Retinal pigment epithelial cell (primary cell): Measurements from ENCODE around the gene GRPEL1.
A peak's percentile ranks its signal among the peaks of the same experiment; 100 is the strongest.

Source experiments
- DNase-seq: peaks from one replicate; pipeline ENCODE4 v3.0.0-alpha.2; 2010; ENCODE audit warnings: low read depth
- H3K4me3 ChIP-seq: 2 replicates; pipeline ENCODE4 v1.5.1; 2011; ENCODE audit warnings: mild to moderate bottlenecking, low read length, control low read depth, moderate library complexity
- TF ChIP-seq, protein P1 (sequence below): conservative IDR thresholded peaks from 2 replicates; pipeline ENCODE4 v1.5.1; 2011; ENCODE audit warnings: low read depth, low read length, control low read depth, inconsistent platforms

The GRPEL1 gene

DNA sequence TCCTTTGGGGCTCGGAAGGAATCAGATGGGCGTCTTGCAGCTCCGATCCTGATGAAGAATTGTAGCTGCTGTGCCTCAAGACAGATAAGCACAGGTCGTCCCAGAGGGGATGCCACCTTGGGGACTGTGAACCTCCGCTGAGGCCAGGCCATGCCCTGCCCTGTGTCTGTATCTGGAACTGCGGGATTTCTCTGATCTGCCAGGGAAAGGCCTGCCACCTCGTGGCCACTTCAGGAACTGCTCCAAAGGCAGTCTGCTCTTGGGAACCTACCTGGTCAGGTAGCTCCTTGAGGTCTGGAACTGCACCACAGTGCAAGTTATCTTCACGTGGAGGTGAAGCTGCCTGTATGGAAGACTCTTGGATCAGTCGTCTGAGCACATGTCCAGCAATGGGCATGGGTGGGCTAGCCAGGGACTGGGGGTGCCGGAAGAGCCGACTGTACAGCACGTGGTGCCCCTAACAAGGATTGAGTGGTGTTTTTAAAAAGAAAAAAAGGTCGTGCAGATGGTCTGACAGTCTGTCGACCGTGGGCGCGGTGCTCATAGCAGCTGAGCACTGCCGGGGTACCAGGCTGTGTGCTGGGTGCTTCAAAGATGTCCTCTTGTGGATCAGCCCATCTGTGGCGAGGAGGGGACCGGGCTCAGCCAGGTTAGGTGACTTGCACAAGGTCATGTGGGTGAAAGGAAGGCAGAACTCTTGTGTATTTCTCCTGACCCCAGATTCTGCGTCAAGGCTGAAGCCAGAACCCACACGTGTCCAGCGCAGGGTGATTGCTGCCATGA is 3.1 kb upstream of the GRPEL1 start:
- no peak overlapping the region for H3K4me3 ChIP-seq
- DNase-seq, result no peak
- TF ChIP-seq, protein P1, sequence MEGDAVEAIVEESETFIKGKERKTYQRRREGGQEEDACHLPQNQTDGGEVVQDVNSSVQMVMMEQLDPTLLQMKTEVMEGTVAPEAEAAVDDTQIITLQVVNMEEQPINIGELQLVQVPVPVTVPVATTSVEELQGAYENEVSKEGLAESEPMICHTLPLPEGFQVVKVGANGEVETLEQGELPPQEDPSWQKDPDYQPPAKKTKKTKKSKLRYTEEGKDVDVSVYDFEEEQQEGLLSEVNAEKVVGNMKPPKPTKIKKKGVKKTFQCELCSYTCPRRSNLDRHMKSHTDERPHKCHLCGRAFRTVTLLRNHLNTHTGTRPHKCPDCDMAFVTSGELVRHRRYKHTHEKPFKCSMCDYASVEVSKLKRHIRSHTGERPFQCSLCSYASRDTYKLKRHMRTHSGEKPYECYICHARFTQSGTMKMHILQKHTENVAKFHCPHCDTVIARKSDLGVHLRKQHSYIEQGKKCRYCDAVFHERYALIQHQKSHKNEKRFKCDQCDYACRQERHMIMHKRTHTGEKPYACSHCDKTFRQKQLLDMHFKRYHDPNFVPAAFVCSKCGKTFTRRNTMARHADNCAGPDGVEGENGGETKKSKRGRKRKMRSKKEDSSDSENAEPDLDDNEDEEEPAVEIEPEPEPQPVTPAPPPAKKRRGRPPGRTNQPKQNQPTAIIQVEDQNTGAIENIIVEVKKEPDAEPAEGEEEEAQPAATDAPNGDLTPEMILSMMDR, result peak; percentile 99

DNA sequence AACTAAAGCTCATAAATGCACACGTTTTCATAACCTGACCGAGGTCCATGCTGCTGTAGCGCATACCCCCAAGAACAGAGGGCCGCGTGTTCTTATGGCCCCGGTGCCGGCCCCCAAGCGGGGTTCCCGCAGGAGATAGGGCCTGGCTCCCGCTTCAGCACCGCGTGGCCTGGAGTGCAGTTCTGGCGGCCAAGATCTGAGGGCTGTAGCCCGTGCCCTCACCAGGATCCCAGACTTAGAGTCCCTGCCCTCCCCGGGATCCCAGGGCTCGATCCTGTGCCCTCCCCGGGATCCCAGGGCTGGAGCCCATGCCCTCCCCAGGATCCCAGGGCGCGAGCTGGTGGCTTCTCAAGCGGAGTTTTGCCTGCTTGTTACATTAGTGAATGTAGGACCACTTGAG is 1.0 kb upstream of the GRPEL1 start:
- H3K4me3 ChIP-seq, result peak overlapping the region; percentile 79
- DNase-seq, result no peak

DNA sequence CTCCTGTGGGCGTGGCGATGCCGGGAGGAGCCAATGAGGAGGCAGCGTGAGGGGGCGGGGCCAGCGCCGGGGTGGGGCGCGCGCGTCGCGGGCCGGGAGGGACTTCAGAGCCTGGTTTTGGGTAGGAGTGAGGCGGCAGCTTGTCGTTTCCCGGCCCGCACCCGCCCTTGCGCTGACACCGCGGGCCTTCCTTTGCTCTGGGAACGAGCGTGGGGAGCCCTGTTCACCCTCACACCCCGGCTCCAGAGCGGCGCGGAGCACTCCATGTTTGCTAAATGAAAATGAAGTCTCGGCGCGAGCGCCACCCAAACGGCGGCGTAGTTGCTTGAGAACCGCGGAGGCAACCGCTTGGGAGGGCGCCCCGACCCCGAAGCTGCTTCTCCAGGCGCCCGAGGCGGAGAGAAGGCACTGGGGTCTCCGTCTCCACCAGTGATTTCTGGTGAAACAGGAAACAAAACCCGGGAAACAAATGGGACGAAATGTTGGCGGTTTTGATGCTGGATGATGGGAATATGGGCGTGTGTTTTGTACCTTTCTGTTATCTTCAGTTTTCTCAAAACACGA is 497 bp upstream of the GRPEL1 start:
- TF ChIP-seq, protein P1, result no peak
- peak overlapping the region; percentile 79 for H3K4me3 ChIP-seq
- no peak for DNase-seq

More for the DNA sequence above, 1.0 kb upstream of the GRPEL1 start:
- TF ChIP-seq, protein P1, result no peak

DNA sequence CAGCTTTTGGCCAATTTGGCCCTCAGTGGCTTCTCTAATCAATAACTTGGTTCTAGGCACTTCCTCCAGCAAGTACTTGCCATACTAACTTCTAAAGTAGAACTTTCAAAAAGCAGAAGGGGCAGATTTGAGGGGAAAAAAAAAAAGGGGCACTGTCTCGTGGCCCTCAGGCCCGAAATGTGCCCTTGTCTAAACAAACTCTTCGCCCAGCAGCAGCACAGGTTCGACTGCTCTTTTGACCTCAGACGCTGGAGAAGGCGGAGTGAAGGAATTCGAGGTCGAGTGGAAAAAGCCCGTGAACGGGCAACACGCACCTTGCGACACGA is 775 bp downstream of the GRPEL1 start:
- H3K4me3 ChIP-seq, result peak overlapping the region; percentile 81
- TF ChIP-seq, protein P1, result no peak
- no peak for DNase-seq

DNA sequence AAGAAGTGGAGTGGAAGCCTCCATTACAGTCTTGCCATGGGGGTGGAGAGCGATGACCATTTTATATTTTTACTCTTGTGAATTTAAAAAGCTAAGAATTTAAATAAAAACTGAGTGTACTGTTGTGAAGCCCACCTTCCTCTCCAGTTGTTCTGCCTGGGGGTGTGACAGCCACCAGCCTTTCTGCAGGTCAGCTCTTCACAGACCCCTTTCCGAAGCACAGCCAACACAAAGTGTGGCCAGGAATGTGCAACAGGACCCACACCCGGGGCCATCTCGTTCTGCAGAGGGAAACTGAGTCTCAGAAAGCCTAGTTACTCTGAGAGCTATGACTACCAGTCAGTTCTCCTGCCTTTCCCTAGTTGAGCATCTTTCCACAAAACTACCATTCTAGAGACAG is 1.4 kb downstream of the GRPEL1 start:
- TF ChIP-seq, protein P1, result no peak
- peak overlapping the region; percentile 81 for H3K4me3 ChIP-seq
- DNase-seq, result no peak

DNA sequence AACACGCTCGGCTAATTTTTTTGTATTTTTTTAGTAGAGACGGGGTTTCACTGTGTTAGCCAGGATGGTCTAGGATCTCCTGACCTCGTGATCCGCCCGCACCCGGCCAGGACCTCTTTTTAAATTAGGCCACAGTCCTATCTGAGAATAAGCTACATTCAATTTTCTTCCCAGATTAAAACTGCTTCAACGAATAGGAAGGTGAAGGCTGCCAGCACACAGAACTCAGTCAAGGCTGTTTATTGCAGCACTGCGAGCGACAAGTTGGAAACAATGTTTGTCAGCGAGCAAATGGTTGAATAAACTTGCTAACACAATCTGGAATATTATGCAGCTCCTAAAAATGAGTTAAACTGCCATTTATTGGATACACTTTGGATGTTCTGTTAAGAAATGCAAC is 1.9 kb downstream of the GRPEL1 start:
- TF ChIP-seq, protein P1, result no peak
- no peak overlapping the region for H3K4me3 ChIP-seq

DNA sequence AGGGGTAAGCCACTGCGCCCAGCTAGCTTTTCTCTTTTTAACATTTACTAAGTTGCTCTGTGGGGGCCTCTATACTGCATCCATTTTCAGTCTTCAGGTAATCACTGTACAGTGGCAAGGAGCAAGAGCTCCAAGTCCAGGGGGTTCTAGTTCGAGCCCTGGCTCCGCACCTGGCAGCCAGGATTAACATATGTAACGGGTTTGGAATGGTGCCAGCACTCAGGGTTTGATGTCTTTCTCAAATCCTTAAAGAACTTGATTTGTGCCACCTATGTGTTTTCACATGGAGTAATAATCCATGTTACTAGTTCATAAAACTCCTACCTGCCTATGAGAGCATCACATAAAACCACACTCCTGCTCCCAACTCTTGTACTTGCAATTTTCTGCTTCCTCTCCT is 4.5 kb downstream of the GRPEL1 start:
- no peak overlapping the region for H3K4me3 ChIP-seq
- DNase-seq, result no peak
- TF ChIP-seq, protein P1, result no peak

More for the DNA sequence above, 1.9 kb downstream of the GRPEL1 start:
- DNase-seq, result no peak
